Ramos (cell line): ENCODE measurements around the gene FER.

Experiments used
- in situ Hi-C: fragments of 300-500 bp; cut with MboI; formaldehyde crosslinking; loops from one replicate; pipeline ENCODE4 v1.14.3; 2022; ENCODE audit warnings: low sequenced_read_pairs; ENCODE audit not compliant: unreplicated experiment

Gene FER

DNA sequence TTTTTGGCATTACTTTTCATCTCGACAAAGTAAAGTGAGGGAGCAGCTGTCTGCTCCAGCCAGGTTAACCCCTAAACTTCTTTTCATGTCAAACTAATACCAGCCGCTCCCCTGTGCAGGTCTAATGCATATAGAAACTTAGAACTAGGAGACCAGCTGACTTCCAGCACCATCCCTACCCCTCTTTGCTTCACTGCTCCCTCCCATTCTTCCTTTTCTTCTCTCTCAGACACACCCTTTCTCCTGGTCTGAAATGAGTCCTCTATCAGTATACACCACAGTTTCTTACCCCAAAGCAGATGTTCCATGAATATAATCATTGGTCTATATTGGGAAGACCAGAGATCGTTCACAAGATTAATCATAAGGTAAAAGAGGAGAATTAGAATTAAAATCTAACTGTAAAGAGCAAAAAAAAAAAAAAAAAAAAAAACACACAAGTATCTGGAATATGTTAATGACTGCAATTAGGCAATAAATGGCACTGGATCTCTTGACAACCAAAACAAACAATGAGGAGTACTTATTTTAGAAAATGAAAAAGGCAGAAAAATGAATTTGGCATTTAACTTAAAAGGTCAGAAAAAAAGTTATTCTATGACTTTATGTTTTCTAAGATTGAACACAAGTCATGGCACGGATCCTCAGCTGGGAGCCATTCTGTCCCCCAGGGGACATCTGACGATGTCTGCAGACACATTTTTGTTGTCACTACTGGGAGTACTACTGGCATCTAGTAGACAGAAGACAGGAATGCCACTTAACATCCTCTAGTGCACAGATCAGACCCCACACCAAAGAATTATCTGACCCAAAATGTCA is 452.3 kb downstream of the FER start:
- in situ Hi-C loops = no loop called here

DNA sequence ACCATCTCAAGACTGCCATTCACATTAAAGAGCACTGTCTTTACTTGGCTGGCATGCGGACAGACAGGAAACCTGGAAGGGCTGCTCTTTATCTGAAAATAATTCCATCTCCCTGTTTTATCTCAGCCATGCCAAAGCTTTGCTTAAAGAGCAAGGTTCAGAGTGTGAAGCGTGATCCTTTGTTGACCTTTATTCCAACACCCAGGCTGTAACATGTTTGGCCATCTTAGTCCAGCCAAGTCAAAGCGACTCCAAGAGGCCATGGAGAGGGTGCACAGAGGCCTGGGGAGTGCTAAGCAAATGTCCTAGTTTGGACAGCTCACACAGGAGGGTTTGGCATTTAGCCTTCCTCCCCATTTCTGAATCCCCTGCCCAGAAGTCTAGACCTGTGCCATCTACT is 467.3 kb downstream of the FER start:
- in situ Hi-C loops = no loop called here

GRCh38 chr5:109218818-109219217 is 471.1 kb downstream of the FER start:
- in situ Hi-C loops = no loop called here

GRCh38 chr5:109223531-109223930 is 475.8 kb downstream of the FER start:
- in situ Hi-C loops = no loop called here

GRCh38 chr5:109224276-109224882 is 476.7 kb downstream of the FER start:
- in situ Hi-C loops = no loop called here

- in situ Hi-C loops = no loop called here
These were observed 478.3 kb downstream of the FER start for GRCh38 chr5:109225716-109226625.

GRCh38 chr5:109230369-109230768 is 482.7 kb downstream of the FER start:
- in situ Hi-C loops = no loop called here

GRCh38 chr5:109231331-109231730 is 483.6 kb downstream of the FER start:
- in situ Hi-C loops = no loop called here

GRCh38 chr5:109234381-109234780 is 486.7 kb downstream of the FER start:
- in situ Hi-C loops = no loop called here

DNA sequence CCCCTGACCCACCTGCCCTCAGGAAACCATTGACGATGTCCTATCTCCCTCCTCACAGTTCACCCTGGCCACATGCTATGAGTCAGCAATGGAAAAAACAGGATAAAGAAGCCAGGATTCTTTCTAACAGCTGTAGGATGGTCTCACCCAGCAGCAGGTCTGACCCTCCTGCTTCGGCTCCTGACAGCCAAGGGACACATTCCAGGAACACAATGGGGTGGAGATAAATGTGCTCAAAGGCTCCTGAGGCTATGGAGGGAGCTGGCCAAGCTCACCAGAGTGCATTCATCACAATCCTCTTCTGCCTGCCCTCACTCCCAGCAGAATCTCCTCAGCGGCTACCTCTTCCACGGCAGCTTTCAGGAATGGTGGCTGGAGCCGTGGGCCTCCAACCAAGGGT is 491.8 kb downstream of the FER start:
- in situ Hi-C loops = no loop called here

DNA sequence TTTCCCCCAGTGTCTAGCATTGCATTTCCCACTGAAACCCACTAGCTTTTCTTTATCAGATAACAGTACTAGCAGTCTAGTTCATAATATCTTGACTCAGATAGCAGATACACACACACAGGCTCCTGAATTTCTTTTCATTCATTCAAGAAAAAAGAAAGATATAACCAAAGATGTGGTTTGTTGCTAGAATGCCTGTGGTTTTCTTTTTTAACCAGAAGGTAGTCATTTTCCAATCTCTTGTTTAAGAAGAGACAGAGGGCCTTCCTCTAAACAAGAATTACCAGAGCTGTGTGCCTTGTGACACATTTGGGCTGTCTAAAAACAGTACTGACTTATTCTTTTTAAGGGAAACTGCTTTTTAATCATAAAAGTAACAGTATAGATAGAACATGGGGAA is 494.8 kb downstream of the FER start:
- in situ Hi-C loops = no loop called here

DNA sequence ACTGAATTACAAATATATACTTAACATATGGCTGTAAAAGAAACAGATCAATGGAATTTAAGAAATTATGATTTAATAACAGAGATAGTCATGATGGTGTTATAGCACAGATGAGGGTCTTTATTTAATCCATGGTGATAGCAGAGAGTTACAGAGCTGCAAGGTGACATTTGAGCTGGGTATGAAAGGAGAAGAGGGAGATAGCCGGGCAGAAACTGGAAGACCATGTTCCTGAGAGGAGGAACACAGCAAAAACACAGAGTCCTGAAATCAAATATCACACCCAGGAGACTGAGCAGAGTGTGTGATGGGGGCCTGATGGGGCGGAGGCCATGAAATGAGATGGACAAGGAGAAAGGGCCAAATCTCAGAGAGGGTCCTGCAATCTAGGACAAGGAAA is 498.7 kb downstream of the FER start:
- in situ Hi-C loops = no loop called here
